Ascending aorta (tissue), 2 donors: ENCODE data around the gene DEDD. TPM values are rescaled to one million over a fixed set of nuclear protein-coding genes. Genes with fewer than 3 reads are reported as not detected.
A peak's percentile ranks its signal among the peaks of the same experiment; 100 is the strongest.

Experiments used
- DNase-seq, 2 donors: peaks; one replicate each; pipeline ENCODE4 v3.0.0-alpha.2; 2019; ENCODE audit warnings: low spot score in 2 of 2
- H3K27ac ChIP-seq, 2 donors: fragments of 200-600 bp; sonication (generic); one replicate each; pipeline ENCODE4 v1.5.1; 2016 to 2017; ENCODE audit warnings: mild to moderate bottlenecking in 1 of 2
- H3K27me3 ChIP-seq: fragments of 200-600 bp; sonication (generic); one replicate; pipeline ENCODE4 v1.5.1; 2017
- H3K36me3 ChIP-seq, 2 donors: fragments of 200-600 bp; sonication (generic); one replicate each; pipeline ENCODE4 v1.5.1; 2016
- H3K4me1 ChIP-seq, 2 donors: fragments of 200-600 bp; sonication (generic); one replicate each; pipeline ENCODE4 v1.5.1; 2016 to 2017; ENCODE audit warnings: mild to moderate bottlenecking in 1 of 2
- H3K4me3 ChIP-seq, 2 donors: fragments of 200-600 bp; sonication (generic); one replicate each; pipeline ENCODE4 v1.5.1; 2016 to 2017; ENCODE audit warnings: mild to moderate bottlenecking in 1 of 2
- H3K9me3 ChIP-seq, 2 donors: fragments of 200-600 bp; sonication (generic); one replicate each; pipeline ENCODE4 v1.5.1; 2016
- intact Hi-C: fragments of 100-400 bp; cut with DNase I; formaldehyde crosslinking; loops from one replicate; pipeline ENCODE4 v1.15.1; 2023
- total RNA-seq: library from RNA; depleted of rRNA; stranded (reverse); fragments of >200 nt; gene quantifications from one replicate; pipeline ENCODE4 v1.1.0, GENCODE V29; 2016
- TF ChIP-seq, protein P1 (sequence below), 3 experiments: fragments of 200-600 bp in 2 of 3; fragments of 450-650 bp in 1 of 3; sonication (generic) in 2 of 3; IDR thresholded peaks; one replicate each; pipeline ENCODE4 v1.5.1; 2016 to 2019; ENCODE audit warnings: antibody characterized with exemption in 3 of 3, mild to moderate bottlenecking in 1 of 3, moderate library complexity in 1 of 3

The DEDD gene
- total RNA-seq, 1 donor from 2014 or later, result 27.8 TPM

DNA sequence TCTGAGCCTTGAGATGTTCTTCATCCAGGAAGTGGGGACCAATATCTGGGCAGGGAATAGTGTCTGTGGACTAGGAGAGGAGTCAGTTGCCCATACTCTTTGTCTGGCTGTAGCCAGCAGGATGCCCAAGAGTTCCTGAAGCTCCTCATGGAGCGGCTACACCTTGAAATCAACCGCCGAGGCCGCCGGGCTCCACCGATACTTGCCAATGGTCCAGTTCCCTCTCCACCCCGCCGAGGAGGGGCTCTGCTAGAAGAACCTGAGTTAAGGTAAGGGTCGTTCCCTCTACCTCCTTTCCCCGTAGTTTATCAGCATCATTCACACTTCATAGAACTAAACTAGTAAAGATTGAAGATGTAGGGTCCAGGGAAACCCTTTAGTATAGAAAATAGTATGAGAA, 30.3 kb upstream of the DEDD start:
- peaks cover 6 to 26% of the 10 kb centered on the region in 2 donors for H3K4me1 ChIP-seq
- H3K27me3 ChIP-seq, result no peaks in the 10 kb centered on the region
- intact Hi-C loops, result loop anchor here (10.0 kb wide), 1 partner anchor 118 kb away; the partner anchor contains the start of gene USF1
- H3K27ac ChIP-seq, result no peak overlapping the region
- H3K36me3 ChIP-seq, result peaks cover 10 to 15% of the 10 kb centered on the region in 2 donors
- no peak for DNase-seq
- TF ChIP-seq, protein P1, sequence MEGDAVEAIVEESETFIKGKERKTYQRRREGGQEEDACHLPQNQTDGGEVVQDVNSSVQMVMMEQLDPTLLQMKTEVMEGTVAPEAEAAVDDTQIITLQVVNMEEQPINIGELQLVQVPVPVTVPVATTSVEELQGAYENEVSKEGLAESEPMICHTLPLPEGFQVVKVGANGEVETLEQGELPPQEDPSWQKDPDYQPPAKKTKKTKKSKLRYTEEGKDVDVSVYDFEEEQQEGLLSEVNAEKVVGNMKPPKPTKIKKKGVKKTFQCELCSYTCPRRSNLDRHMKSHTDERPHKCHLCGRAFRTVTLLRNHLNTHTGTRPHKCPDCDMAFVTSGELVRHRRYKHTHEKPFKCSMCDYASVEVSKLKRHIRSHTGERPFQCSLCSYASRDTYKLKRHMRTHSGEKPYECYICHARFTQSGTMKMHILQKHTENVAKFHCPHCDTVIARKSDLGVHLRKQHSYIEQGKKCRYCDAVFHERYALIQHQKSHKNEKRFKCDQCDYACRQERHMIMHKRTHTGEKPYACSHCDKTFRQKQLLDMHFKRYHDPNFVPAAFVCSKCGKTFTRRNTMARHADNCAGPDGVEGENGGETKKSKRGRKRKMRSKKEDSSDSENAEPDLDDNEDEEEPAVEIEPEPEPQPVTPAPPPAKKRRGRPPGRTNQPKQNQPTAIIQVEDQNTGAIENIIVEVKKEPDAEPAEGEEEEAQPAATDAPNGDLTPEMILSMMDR (IDR thresholded peaks at IDR 0.05), result no peak
- H3K9me3 ChIP-seq, result no peaks in the 10 kb centered on the region
- H3K4me3 ChIP-seq, result no peak overlapping the region

- Histone ChIP-seq H3K9me3 (no peaks in the 10 kb centered on the region), H3K27ac (no peak overlapping the region), H3K4me1 (peaks cover 3 to 24% of the 10 kb centered on the region in 2 donors), H3K4me3 (no peak overlapping the region), H3K36me3 (peaks cover 10 to 19% of the 10 kb centered on the region in 2 donors), H3K27me3 (no peaks in the 10 kb centered on the region)
- TF ChIP-seq, protein P1 (IDR thresholded peaks at IDR 0.05), result no peak
- DNase-seq, result no peak
- intact Hi-C loops, result loop anchor here (10.0 kb wide), 1 partner anchor 117 kb away; the partner anchor contains the start of gene USF1
Measured at GRCh38 chr1:161162052-161162451, 29.6 kb upstream of the DEDD start.

- Histone ChIP-seq H3K9me3 (no peaks in the 10 kb centered on the region), H3K4me3 (no peak overlapping the region), H3K4me1 (peaks cover 3 to 21% of the 10 kb centered on the region in 2 donors), H3K36me3 (peaks cover 10 to 19% of the 10 kb centered on the region in 2 donors), H3K27ac (no peak overlapping the region), H3K27me3 (no peaks in the 10 kb centered on the region)
- intact Hi-C loops, result loop anchor here (10.0 kb wide), 1 partner anchor 117 kb away; the partner anchor contains the start of gene USF1
- DNase-seq, result no peak
- TF ChIP-seq, protein P1 (IDR thresholded peaks at IDR 0.05), result no peak
Measured at GRCh38 chr1:161161652-161162051, 29.2 kb upstream of the DEDD start.

DNA sequence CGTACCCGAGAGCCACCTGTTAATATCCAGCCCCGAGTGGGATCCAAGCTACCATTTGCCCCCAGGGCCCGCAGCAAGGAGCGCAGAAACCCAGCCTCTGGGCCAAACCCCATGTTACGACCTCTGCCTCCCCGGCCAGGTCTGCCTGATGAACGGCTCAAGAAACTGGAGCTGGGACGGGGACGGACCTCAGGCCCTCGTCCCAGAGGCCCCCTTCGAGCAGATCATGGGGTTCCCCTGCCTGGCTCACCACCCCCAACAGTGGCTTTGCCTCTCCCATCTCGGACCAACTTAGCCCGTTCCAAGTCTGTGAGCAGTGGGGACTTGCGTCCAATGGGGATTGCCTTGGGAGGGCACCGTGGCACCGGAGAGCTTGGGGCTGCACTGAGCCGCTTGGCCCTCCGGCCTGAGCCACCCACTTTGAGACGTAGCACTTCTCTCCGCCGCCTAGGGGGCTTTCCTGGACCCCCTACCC, 28.2 kb upstream of the DEDD start:
- Histone ChIP-seq H3K27ac (no peak overlapping the region), H3K4me1 (peaks cover 3 to 21% of the 10 kb centered on the region in 2 donors), H3K9me3 (no peaks in the 10 kb centered on the region), H3K27me3 (no peaks in the 10 kb centered on the region), H3K4me3 (peak overlapping the region in 1 of 2 donors; percentile 86), H3K36me3 (peaks cover 10 to 19% of the 10 kb centered on the region in 2 donors)
- DNase-seq, result no peak
- TF ChIP-seq, protein P1 (IDR thresholded peaks at IDR 0.05), result no peak
- intact Hi-C loops, result loop anchor here (10.0 kb wide), 1 partner anchor 116 kb away; the partner anchor contains the start of gene USF1

GRCh38 chr1:161159913-161160243, 27.4 kb upstream of the DEDD start:
- peak overlapping the region; percentile 86 to 92 for H3K4me3 ChIP-seq
- no peaks in the 10 kb centered on the region for H3K9me3 ChIP-seq
- no peaks in the 10 kb centered on the region for H3K27me3 ChIP-seq
- H3K4me1 ChIP-seq, result peaks cover 0 to 26% of the 10 kb centered on the region in 2 donors
- intact Hi-C loops, result loop anchor here (1.0 to 10.0 kb wide), 5 partner anchors 17 to 898 kb away; partner anchors contain the start of genes B4GALT3, COPA, DCAF8 and DEDD
- peaks cover 10 to 19% of the 10 kb centered on the region in 2 donors for H3K36me3 ChIP-seq
- H3K27ac ChIP-seq, result peak overlapping the region; percentile 81 to 83
- no peak for DNase-seq
- TF ChIP-seq, protein P1 (IDR thresholded peaks at IDR 0.05), result no peak
